Stimulated activated CD4-positive, alpha-beta T cell treated with anti-CD3 and anti-CD28 coated beads, Interleukin-2, amount 100 ng/mL, for 48 hours (primary cell): ENCODE results near the gene DCXR.

Experiments used
- DNase-seq, 2 donors: peaks; one replicate each; pipeline ENCODE4 v3.0.0-alpha.2; 2020

DCXR gene

GRCh38 chr17:82037092-82037888, at the start of gene DCXR:
Gene DCXR (minus strand): TSS chr17:82037697. CDS start chr17:82037682, 15 bp downstream.
- peak; percentile 92 to 94 for DNase-seq

GRCh38 chr17:82085931-82086764, 48.7 kb upstream of the DCXR start:
- no peak for DNase-seq

- DNase-seq: no peak
Measured at GRCh38 chr17:82085031-82085861, 47.7 kb upstream of the DCXR start.

- no peak for DNase-seq
Measured at GRCh38 chr17:82084373-82085030, 47.0 kb upstream of the DCXR start.

GRCh38 chr17:82083533-82084359, 46.2 kb upstream of the DCXR start:
- DNase-seq: no peak

DNA sequence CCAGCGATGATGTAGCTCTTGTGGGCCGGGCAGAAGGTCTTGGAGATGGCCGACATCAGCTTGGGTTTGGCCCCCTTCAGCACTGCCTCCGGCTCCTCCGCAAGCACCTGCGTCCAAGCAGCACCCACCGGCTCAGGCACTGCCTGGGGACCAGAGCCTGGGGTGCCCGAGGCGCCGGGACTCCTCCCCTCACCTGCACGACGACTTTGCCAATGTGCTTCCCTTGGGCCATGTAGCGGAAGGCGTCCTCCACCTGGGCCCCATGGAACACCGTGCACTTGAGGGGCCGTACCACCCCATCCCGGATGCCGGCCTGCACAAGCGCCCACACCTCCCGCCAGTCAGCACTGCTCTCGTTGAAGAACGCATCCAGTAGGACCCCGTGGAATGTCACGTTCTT, 45.5 kb upstream of the DCXR start:
- DNase-seq: no peak

- DNase-seq: no peak
Measured at GRCh38 chr17:82082456-82082855, 45.0 kb upstream of the DCXR start.

- no peak for DNase-seq
Measured at GRCh38 chr17:82081966-82082365, 44.5 kb upstream of the DCXR start.

GRCh38 chr17:82081546-82081945, 44.0 kb upstream of the DCXR start:
- no peak for DNase-seq

GRCh38 chr17:82080789-82081464, 43.4 kb upstream of the DCXR start:
- DNase-seq: no peak

DNA sequence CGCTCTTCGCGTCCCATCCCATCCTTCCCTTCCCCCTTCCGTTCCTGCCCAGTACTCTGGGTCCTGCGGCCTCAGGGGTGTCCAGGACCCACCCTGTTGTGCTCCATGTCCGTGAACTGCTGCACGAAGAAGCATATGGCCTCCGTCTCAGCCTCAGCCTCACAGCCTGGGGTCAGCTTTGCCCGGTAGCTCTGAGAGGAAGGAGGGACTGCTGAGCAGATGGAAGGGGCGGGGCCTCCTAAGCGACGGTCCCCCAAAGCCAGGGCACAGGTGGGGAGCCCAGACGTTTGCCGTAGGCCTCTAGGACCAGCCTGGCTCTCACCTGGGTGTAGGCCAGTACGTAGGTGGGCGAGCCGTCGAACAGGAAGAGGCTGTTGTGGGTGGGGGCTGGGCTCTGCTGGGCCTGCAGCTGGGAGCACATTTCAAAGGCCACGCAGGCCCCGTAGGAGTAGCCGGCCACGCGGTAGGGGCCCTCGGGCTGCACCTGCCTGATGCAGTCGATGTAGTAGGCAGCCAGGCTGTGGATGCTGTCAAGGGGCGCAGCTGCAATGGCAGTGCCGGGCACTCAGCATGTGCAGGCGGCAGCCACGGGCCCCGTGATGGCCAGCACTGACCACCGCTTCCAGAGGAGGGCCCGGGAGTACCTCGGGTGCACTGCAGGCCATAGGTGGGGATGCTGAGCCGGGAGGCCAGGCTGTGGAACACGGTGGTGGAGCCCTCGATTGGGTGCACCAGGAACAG, 42.7 kb upstream of the DCXR start:
- no peak for DNase-seq

DNA sequence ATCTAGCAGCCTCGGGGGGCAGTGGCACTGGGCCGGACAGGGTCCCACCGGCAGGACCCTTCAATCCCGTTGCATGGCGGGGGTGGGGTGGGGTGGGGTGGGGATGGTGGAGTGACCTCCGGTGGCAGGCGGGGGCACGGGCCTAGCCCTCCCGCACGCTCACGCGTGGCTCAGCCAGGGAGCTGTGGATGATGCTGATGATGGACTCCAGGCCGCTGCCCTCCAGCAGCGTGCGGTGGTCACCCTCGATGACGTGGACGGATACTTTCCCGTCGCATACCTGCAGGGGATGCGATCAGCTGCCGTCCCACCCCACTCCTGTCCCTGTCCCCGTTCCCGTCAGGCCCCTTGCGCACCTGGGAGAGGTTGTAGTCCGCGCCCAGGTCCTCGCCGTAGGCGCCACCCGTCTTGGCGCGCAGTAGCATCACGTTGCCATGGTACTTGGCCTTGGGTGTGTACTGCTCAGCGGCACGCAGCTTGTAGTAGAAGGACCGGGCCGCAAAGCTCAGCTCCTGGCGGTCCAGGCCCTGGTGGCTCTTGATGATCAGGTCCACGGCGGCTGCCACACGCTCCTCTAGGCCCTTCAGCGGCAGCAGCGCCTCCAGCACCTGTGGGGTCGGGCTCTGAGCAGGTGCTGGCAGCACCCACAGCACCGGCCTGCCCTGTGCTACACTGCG, 41.6 kb upstream of the DCXR start:
- DNase-seq: no peak

GRCh38 chr17:82078433-82078832, 40.9 kb upstream of the DCXR start:
- no peak for DNase-seq

GRCh38 chr17:82077617-82078358, 40.3 kb upstream of the DCXR start:
- DNase-seq: no peak

- no peak for DNase-seq
Measured at GRCh38 chr17:82076785-82077591, 39.5 kb upstream of the DCXR start.

DNA sequence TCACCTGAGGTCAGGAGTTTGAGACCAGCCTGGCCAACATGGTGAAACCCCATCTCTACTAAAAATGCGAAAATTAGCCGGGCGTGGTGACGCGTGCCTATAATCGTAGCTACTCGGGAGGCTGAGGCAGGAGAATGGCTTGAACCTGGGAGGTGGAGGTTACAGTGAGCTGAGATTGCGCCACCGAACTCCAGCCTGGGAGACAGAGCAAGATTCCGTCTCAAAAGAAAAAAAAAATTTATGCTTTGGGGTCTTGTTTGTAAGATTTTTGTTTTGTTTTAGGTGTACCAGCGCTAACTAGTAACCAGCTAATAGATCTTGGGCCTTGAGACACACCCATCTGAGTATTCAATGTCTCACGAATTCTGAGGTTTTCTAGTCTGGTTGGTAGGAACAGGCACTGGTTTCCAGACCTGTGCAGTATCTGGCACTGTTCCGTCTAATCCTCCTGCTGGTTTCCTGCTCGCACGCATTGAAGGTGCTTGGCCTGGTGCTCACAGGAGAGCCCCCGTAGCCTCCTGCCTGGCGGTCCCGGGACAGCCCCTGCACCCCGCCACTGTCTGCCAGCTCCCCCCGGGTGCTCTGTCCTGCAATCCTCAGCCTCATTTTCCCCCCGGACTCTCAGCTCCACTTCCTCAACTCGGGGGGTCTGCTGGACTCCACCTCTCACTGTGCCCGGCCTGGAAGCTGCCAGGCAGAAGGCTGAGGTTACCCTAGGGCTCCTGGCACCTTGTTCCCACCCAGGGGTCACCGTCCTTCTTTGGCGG, 38.7 kb upstream of the DCXR start:
- DNase-seq: no peak

GRCh38 chr17:82073446-82073845, 35.9 kb upstream of the DCXR start:
- DNase-seq: no peak
